SH-SY5Y (cell line): Measurements from ENCODE around the gene C2orf72.

Experiments used
- GATA2 ChIP-seq: IDR thresholded peaks from 2 replicates; pipeline ENCODE4 v1.6.1; 2011; ENCODE audit warnings: mild to moderate bottlenecking, low read depth, low read length
- GATA3 ChIP-seq: IDR thresholded peaks from 2 replicates; pipeline ENCODE4 v1.6.1; 2011; ENCODE audit warnings: low read depth, mild to moderate bottlenecking, low read length, moderate library complexity

DNA sequence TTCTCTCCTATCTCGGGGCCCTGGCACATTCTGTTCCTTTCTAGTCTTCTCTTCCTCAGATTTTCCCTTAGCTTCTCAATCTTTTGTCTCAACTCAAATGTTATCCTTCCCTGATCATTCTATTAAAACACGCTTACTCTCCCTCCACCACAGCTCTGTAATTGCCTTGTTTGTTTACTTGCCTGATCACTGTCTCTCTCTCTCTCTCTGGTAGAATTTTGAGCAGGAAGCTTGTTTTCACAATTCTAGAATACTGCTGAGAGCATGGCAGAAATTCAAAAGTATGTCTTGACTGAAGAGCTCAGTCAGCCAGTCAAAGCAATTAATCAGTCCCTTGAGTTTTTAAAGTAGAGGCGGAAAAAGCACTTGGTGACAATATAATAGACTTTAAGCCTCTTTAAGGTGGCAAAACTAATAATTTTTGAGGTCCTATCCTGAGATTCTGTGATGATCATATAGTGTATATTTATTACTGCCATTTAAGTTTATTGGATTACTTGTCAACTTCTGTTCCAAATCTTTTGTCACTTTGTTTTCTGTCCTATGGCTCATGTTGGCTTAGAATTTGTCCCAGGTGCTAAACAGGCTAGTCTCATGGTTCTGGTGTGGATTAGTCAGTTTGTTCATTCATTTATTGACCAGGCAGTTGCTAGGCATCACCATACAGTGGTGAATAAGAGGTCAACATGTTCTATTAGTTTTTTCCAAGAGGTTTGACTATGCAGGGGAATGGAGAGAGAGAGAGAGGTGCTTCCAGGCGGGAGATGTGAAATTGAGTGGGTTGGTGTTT, 21.6 kb downstream of the C2orf72 start:
- TF ChIP-seq GATA3 (no peak), GATA2 (no peak)
